ENCODE measurements around the gene ZSWIM4. TPM values are rescaled to one million over a fixed set of nuclear protein-coding genes. Genes with fewer than 3 reads are reported as not detected.
A peak's percentile ranks its signal among the peaks of the same experiment; 100 is the strongest.

Gene ZSWIM4
- total RNA-seq, 1 experiment from 2014 or later = 4.5 TPM

DNA sequence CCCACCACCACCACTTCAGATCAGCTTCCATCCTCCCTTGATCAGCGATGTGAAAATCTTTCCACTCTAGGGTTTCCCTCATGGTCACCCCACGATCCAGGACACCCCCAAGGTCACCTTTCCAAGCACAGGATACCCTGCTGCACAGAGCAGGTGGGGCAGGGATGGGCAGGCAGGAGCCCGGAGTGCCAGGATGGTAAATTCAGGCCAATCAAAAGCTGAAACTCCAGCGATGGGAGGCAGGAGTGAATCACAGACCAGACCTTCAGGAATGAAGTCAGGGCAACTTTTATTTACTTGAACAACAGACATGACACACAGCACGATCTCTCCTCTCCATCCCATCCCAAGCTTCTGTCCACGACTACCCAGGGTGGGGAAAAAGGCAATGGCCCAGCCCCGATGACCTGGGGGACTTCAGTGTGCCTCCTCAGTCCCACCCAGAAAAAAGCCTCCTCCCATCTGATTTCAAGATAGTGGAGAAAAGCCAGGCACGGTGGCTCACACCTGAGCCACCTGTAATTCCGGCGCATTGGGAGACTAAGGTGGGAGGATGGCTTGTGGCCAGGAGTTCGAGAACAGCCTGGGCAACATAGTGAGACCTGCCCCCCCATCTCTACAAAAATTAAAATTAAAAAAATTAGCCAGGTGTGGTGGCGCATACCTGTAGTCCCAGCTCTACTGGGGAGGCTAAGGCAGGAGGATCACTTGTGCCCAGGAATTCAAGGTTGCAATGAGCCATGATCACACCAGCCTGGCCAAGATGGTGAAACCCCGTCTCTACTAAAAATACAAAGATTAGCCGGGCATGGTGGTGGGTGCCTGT lies 39.2 kb downstream of the ZSWIM4 start:
- DNase-seq (ENCODE audit: low spot score) = peak; percentile 62

DNA sequence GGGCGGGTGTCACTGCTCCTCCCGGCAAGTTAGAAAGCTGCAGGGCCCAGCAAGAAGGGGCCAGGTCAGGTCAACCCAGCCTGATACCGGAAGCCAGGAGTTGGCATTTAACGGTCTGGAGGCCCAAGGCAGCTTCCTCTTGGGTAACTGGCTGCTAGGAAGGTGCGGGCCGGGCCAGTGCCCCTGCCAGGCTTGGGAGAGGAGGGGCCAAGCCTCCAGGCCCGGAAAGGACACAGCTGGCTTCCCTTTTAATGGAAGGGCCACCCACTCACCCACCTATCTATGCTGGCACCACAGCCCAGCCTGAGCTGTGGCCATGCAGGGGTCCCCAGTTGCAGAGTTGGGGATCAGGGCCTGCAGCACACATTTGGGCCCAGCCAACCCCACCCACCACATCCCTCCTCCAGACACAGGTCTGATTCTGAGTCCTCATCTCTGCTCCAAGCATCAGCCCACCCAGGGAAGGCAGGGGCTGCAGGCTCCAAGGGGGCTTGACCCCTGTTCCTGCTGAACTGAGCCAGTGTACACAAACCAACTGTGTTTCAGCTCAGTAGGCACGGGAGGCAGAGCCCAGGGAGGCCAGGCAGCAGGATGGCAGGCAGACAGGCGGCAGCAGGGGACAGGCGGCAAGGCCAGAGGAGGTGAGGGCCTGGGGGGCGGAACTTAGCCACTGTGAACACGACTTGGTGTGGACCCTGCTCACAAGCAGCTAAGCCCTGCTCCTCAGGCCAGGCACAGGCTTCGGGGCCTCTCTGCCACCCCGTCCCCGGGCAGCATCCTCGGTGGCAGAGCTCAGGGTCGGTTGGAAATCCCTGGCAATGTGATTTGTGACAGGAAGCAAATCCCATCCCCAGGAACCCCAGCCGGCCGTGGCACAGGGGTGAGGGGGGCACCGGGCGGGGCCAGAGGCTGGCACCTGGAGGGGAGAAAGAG lies 40.8 kb downstream of the ZSWIM4 start:
- DNase-seq (ENCODE audit: low spot score) = peak; percentile 53

DNA sequence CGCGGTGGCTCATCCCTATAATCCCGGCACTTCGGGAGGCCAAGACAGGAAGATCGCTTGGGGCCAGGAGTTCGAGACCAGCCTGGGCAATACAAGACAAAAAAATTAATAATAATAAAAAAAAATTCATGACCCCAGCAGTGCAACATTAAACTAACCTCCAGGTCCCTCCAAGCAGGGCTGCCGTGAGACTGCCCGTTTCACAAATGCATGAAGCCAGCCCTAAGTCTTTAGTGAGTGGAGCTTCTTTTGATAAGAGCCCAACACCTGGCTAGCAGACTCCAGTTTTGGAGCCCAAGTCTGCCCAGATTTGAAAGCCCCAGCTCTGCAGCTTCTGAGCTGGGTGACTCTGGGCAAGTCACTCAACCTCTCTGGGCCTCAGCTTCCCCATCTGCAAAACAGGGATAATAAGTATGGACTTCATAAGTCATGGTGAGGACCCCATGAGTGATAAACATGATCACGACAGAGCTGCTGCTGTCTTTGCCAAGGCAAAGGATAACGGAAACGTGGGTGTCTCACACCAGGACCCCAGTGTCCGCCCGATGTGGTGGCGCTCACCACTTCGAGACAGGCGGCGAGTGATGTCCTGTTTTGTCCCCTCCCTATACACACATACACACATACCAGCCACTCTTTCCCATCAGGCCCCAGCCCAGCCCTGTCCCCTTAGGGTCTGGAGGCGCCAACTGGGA lies 43.3 kb downstream of the ZSWIM4 start:
- DNase-seq (ENCODE audit: low spot score) = no peak

DNA sequence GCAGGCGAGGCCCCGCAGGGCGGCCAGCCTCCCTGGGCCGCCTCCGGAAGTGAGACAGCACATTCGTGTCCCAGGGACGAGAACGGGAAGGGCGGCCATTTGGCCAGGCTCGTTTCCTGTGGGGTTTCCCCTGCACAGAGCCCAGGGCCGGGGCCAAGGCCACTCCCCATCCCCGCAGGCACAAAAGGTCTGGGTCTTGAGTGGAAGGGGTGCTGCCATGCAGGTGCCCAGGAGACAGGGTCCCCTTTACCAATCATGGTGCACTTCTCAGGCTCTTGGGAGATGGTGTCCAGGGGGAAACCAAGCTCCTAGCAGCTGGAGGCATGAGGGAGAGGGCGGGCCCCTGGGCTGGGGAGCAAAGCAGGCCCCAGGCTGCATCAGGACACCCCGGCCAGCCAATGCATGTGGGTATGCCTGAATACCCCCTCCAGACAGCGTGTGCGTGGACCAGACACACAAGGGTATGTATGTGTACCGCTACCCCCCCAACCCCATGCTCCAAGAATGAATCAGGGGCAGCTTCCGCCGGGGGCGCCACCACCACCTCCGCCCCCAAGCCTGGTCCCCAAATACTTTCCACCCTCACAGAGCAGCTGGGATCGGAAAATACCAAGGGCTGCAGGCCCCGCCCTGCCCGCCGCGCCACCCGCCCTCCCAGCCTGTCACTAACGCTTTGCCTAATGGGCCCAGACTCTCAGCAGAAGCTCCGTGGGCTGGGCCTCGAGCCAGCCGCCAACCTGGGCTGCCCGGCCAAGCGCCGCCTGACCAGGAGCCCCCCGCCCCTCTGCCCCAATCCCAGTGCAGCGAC lies 44.1 kb downstream of the ZSWIM4 start:
- DNase-seq (ENCODE audit: low spot score) = peak; percentile 89

DNA sequence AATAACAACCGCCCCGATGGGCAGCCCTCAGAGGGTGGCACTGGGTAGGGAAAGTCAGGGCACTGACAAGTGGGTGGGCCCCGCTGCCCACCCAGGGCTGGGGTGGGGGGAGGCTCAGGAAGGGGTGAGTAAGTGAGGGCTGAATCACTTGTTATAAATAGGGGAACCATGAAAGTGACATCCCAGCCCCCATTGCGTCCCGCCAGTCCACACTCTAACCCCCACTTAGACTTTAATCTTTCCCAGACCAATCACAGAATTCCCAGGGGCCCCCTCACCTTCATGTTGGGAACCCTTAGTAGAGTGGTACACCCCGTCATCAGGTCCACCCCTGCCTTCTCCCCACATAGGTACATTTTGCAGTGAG lies 44.7 kb downstream of the ZSWIM4 start:
- DNase-seq (ENCODE audit: low spot score) = no peak

DNA sequence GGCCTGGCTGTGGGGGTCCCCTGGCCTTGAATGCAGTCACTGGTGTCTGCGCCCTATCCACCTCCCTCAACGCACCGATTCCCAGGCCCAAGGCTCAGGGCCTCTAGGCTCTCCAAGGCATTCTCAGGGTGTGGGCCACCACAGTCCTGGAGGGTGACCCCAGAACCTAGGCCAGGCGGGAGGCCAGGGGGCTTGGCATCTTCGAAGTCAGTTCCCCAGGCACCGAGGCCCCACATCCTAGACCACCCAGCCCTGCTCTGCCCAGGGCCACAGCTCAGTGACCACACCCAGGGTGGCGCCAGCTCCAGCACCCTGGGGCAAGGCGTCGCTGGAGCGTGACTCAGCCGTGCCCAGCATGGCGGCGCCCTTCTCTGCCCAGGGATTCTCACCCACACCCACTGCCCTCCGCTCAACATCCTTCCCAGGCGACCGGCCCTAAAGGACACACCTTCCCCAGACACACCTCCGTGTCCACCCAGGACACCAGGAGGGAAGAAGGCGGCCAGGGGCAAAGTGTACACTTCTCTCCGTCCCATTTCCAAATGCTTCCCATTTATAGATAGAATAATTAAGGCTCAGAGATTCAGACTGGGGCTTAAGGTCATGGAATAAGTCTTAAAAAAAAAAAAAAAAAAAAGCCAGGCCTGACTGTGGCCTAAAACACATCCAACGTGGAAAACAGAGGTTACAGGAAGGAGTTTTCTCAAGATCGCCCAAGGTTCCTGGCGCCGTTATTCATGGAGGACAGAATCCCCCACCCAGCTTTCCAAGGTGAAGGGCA lies 45.3 kb downstream of the ZSWIM4 start:
- DNase-seq (ENCODE audit: low spot score) = peak; percentile 82

DNA sequence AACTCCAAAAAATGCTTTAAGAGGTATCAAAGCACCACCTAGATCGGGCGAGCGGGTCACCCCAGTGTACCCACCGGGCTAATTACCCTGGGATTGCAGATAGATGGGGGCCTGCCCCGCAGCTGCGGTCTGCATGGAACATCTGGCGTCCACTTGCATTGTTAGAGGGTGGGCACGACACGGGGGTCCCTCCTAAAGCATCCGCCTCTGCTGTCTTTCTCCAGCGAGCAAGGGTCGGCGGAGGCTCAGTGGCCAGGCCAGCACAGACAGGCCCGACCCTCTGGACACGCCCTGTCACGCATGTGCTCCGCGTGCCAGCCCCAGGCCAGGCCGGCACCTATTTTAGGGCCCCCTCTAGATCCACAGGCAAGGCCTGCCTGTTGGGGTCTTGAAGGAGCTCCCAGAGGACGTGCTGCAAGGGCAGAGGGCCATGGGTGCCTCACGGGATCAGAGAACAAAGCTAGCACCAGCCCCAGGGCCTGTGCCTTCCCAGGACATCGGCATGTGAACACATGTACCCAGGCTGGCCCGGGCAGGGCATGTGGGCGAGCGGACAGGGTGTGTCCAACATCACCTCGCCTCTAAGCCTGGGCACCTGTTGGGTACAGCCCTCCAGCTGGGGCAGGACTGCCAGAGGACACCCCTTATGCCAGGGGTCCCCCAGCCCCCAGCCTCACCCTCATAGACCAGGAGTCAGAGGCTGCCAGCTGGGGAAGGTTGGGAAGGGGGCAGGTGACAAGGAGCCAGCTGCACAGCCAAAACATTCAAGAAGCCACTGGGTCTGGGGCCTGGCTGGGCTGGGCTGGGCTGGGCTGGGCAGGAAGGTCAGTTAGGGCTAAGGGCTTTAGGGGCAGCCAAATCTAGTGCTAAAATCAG lies 46.1 kb downstream of the ZSWIM4 start:
- DNase-seq (ENCODE audit: low spot score) = no peak

DNA sequence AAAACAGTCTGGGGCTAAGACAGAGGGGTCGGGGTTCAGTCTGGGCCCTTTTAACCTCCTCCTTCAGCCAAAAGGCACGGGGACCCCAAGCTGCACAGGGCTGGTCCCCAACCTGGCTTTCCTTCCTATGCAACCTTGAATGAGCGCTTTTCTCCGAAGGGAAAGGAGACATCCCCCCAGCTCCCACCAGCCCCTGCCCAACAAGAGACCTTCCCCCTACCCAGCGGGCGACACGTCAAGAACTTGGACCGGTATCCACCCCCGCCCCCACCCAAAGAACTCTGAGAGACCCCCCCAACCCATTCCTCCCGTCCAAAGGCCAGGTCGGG lies 46.7 kb downstream of the ZSWIM4 start:
- no peak for DNase-seq (ENCODE audit: low spot score)

DNA sequence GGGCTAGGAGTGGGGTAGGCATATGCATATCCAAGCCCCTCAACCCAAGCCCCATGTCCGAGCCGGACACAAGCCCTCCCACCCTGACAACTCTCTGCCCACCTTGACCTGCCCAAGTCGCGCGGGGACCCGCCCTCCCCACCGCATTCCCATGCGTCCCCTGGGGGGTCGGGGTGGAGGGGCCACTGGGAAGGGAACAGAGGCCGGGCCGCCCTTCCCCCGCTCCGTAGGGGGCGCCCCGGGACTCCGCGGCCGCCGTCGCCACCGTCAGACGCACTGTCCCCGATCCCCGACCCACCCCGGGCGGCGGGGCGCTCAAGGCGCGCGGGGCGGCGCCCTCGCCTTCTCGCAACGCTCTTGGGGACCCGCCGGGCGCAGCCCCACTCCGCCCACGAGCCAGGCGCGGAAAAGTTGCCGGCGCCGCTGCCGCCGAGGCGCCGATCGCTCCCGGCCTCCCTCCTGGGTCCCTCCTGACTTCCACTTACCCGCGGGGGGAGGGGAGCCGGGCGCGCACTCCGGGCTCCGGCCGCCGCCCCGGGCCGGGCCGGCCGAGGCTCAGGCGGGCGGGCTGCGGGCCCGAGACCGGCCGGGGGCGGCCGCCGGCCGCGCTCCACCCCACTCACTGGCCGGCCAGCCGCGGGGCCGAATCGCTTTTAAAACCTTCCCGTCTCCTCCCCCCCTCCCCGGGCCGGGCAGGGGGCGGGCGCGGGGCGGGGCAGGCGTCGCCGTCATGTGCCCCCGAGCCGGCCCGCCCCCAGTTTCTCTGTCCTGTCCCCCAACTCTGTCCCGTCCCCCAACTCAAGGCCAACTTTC lies 47.3 kb downstream of the ZSWIM4 start:
- DNase-seq (ENCODE audit: low spot score) = peak; percentile 70

DNA sequence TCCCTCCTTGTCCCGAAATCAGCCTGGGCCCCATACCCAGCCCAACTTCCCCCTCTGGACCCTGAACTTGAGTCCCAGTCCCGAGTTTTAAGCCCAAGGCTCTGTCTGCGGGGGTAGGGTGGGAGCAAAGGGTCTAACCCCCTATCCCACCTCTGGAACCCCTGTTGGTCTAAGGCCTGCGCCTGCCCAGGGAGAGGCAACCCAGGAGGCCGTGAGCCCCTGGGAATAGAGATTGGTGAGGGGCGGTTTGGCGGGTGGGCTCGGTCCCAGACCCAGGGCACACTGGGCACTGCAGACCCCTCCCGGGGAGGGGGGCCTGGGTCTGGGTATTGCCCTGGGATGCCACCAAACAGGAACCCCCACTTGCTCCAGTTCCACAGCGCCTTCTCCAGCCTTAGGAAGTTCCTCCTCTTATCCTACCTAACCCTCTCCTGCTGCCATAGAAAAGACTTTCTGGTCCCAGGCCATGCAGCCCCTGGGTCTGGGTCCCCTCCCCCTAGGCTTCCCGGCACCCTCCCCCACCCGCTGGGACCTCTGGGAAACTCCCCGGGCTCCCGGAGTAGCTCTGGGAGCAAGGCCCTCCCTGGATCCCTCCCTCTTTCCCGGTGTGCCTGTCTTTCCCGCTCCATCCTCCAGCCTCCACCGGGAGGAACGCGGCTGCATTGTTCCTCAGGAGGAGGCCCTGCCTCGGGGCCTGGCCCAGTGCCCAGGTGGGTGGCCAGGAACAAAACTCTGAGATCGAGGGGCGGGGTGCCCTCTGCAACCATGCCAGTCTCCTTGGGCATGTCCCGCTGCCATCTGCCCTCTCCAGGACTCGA lies 48.1 kb downstream of the ZSWIM4 start:
- peak; percentile 74 for DNase-seq (ENCODE audit: low spot score)

DNA sequence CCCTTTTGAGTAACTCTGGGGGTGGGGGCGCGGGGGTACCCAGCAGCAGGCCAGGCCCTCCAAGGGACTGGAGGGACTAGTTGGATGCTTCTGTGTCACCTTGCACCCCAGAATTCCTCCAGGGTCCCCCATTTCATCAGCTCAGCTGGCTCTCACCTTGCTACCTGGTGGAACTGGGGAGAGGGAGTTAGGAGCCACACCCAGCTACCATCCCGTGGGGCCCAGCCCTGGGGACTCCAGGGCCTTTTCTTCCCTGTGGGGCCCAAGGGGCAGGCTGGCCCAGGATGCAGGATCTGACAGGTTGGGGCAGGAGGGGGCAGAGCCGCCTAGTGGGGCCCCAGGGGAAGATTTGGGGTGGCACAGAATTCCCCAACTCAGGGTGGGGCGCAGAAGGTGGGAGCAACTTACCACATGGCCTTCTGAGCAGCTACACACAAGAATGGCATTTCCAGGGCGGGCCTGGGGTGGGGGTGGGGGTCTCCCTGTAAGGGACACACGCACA lies 48.9 kb downstream of the ZSWIM4 start:
- DNase-seq (ENCODE audit: low spot score) = peak; percentile 60

DNA sequence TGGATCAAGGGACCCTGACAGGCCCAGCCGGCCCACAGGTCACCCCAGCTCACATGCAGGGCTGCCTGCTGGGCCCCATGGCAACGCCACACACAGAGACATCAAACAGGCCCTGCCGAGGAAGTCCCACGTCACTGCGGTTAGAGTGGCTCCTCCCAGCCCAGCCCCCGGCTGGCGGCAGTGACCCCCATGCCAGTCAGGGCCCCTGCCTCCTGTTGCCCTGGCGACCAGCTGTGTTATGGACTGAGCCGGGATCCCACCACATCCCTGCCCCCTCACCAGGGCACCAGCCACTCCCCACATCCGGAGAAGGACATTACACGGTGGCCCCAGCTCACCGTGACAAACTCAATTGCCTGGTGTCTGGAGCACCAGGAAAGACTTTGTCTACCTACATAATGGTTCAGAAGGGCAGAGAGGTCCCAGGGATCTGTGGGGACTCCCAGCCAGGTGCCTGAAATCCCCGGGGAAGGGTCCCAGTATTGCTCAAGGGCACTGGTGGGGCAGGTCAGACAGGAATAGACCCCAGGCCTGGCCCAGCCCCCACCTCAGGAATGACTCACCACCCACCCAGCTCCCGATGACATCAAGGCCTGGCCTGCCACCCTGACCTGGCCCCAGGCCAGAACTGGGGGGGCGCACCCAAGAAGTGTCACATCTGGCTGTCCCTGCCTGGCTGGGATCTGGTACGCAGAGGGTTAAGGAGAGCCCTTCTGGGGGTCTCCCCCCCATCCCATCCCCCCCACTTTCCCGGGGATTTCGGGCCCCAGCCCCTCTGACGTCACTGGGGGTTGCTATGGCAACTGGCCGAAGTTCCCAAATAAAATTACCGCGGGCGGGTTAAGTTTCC lies 51.5 kb downstream of the ZSWIM4 start:
- peak; percentile 97 for DNase-seq (ENCODE audit: low spot score)

DNA sequence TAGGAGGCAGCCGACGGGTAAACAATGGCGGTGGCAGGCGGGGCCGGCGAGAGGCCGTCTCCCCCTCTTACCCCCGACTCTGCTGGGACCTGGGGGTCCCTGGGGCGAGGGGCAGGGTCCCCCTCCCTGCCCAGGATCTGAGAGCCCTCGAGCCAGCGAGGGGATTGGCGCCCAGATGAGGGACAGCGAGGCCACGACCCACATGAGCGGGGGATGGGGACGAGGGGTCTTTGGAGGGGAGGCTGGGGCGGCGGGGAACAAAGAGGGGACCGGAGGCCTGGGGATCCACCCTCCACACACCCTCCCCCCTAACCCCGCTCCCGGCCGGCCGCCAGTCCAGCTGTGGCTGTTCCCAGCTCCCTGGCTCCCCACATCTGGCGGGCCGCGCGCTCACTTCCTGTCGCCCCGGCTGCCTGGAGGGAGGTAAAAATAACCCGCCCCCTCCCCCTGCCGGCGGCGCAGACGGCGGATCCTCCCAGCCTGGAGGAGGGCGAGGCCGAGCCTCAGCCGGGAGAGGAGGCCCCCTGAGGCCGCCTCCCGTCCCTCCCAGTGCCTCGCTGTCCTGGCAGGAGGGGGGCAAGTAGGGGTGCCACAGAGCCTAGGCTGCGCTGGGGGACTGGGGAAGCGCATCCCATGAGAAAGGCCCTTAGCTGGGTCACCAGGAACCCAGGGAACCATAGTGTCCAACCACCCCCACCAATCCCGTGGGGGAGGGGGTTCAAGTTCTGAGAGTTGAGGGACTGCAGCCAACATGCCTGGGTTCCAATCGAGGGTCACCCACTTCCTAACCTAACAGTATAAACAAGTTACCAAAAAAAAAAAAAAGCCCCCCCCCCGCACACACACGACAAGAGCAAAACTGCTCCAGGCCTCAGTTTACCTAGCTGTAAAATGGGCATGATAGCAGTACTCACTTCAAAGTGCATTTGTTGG lies 52.4 kb downstream of the ZSWIM4 start:
- peak; percentile 88 for DNase-seq (ENCODE audit: low spot score)

DNA sequence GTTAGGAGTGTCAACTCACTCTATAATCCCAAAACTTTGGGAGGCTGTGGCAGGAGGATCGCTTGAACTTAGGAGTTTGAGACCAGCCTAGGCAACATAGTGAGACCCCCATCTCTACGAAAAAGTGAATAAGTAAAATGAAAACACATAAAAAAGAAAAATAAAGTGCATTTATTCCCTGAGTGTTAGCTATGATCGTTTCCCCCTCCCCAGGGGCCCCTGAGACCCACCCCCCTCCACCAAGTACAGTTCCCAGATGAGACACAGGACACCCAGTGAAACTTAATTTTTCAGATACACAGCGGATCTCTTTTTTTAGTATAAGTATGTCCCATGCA lies 53.1 kb downstream of the ZSWIM4 start:
- no peak for DNase-seq (ENCODE audit: low spot score)

DNA sequence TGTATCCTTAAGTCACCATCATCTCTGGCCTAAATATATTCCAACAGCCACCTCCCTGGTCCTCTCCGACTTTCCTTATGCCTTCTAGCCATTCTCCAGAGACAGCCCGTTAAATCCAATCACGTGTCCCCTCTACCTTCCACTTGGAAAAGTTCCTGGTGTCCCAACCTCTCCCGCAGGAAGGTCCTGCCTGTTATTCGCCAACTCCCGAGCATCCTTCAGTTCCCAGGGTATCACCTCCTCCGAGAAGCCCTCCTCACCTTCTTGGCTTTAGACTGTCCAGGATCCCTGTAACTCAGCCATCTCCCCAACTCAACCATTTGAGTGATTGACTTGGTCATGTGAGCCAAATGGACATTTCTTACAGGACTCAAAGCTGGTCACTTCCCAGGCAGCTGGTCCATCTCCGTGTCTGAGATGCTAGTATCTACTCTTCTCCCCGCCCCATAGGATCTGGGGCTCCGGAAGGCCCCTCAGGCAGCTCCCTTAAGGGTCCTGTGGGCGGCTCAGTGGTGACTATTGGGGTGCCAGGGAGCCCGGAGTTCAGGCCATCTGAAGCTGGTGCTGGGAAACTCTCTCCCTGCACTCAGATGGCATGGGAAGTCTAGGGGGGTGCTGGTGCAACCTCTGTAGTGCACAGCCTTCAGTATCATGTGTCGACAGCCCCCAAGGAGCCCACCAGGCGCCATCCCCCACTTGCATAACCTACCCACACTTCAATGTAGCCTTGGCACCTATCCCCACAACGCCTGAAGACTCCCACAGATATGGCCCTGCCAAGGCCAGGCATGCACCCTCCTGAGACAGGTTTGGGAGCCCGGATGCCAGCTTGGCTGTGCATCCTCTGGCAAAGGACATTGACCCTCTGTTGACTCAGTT lies 53.8 kb downstream of the ZSWIM4 start:
- DNase-seq (ENCODE audit: low spot score) = peak; percentile 63

All from A172 (cell line).